ENCODE results near the gene BMP7.

- TF ChIP-seq, protein P1, sequence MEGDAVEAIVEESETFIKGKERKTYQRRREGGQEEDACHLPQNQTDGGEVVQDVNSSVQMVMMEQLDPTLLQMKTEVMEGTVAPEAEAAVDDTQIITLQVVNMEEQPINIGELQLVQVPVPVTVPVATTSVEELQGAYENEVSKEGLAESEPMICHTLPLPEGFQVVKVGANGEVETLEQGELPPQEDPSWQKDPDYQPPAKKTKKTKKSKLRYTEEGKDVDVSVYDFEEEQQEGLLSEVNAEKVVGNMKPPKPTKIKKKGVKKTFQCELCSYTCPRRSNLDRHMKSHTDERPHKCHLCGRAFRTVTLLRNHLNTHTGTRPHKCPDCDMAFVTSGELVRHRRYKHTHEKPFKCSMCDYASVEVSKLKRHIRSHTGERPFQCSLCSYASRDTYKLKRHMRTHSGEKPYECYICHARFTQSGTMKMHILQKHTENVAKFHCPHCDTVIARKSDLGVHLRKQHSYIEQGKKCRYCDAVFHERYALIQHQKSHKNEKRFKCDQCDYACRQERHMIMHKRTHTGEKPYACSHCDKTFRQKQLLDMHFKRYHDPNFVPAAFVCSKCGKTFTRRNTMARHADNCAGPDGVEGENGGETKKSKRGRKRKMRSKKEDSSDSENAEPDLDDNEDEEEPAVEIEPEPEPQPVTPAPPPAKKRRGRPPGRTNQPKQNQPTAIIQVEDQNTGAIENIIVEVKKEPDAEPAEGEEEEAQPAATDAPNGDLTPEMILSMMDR (conservative IDR thresholded peaks at IDR 0.05; ENCODE audit: low read depth, low read length), result no peak
- TF ChIP-seq EZH2 (IDR thresholded peaks at IDR 0.05; ENCODE audit: borderline replicate concordance, low read depth, low read length, poor library complexity, severe bottlenecking), result no peak
Observed at GRCh38 chr20:57159193-57159851, 107.1 kb downstream of the BMP7 start.

Measured in A673 (cell line).